ENCODE data around the gene MEX3D. TPM values are rescaled to one million over a fixed set of nuclear protein-coding genes. Genes with fewer than 3 reads are reported as not detected.

The MEX3D gene
- total RNA-seq, 1 experiment from 2014 or later, result 55.6 TPM

- POLR2A ChIA-PET (ENCODE audit: unreplicated experiment), result no interaction called here
- no peaks in the 10 kb centered on the region for H3K9me2 ChIP-seq (ENCODE audit: insufficient read depth)
- intact Hi-C loops (cut with micrococcal nuclease; ENCODE audit: unreplicated experiment), result no loop called here
- no peaks in the 10 kb centered on the region for H3F3A ChIP-seq (ENCODE audit: insufficient read depth, low read depth)
- H3K9me3 ChIP-seq (ENCODE audit: insufficient read depth, low read depth), result no peaks in the 10 kb centered on the region
- no peaks in the 10 kb centered on the region for H4K20me1 ChIP-seq (ENCODE audit: insufficient read depth)
- H2AFZ ChIP-seq, result no peak overlapping the region
- CTCF ChIA-PET, result no interaction called here
- H3K36me3 ChIP-seq (ENCODE audit: low read depth), result no peaks in the 10 kb centered on the region
- no peak overlapping the region for H3K4me3 ChIP-seq
- no TSS peak for BruUV-seq (replicated peaks)
- H3K4me2 ChIP-seq, result no peak overlapping the region
- TF ChIP-seq CTCF (conservative IDR thresholded peaks at IDR 0.05) (no peak), EZH2 (IDR thresholded peaks at IDR 0.05; ENCODE audit: low read depth) (no peak)
- H3K27me3 ChIP-seq (ENCODE audit: insufficient read depth, low read depth), result no peaks in the 10 kb centered on the region
- H3K4me1 ChIP-seq (replicated peaks; ENCODE audit: insufficient read depth), result no peaks in the 10 kb centered on the region
- DNase-seq, result no peak
- H3K79me2 ChIP-seq (ENCODE audit: low read depth), result no peaks in the 10 kb centered on the region
- H3K27ac ChIP-seq, result no peak overlapping the region
Observed at GRCh38 chr19:1615156-1615765, 47.1 kb upstream of the MEX3D start.

- Histone ChIP-seq H3K9me3 (ENCODE audit: insufficient read depth, low read depth) (no peaks in the 10 kb centered on the region), H3F3A (ENCODE audit: insufficient read depth, low read depth) (no peaks in the 10 kb centered on the region), H3K4me2 (no peak overlapping the region), H3K9me2 (ENCODE audit: insufficient read depth) (no peaks in the 10 kb centered on the region), H3K4me3 (no peak overlapping the region), H3K4me1 (replicated peaks; ENCODE audit: insufficient read depth) (peaks cover under 1% of the 10 kb centered on the region; the same call in 1 of the 2 replicates), H3K79me2 (ENCODE audit: low read depth) (no peaks in the 10 kb centered on the region), H3K36me3 (ENCODE audit: low read depth) (no peaks in the 10 kb centered on the region), H4K20me1 (ENCODE audit: insufficient read depth) (no peaks in the 10 kb centered on the region), H3K27ac (no peak overlapping the region), H3K27me3 (ENCODE audit: insufficient read depth, low read depth) (no peaks in the 10 kb centered on the region), H2AFZ (no peak overlapping the region)
- DNase-seq, result no peak
- TF ChIP-seq EZH2 (IDR thresholded peaks at IDR 0.05; ENCODE audit: low read depth), result no peak
- no peak for TF ChIP-seq CTCF (conservative IDR thresholded peaks at IDR 0.05)
- no TSS peak for BruUV-seq (replicated peaks)
- intact Hi-C loops (cut with micrococcal nuclease; ENCODE audit: unreplicated experiment), result no loop called here
- POLR2A ChIA-PET (ENCODE audit: unreplicated experiment), result no interaction called here
- CTCF ChIA-PET, result no interaction called here
Observed at GRCh38 chr19:1613808-1614570, 45.9 kb upstream of the MEX3D start.

- Histone ChIP-seq H3K4me1 (replicated peaks; ENCODE audit: insufficient read depth) (peaks cover 8% of the 10 kb centered on the region), H3K4me3 (no peak overlapping the region), H3K27me3 (ENCODE audit: insufficient read depth, low read depth) (no peaks in the 10 kb centered on the region), H3K4me2 (no peak overlapping the region), H3K79me2 (ENCODE audit: low read depth) (no peaks in the 10 kb centered on the region), H3K9me2 (ENCODE audit: insufficient read depth) (no peaks in the 10 kb centered on the region), H3K9me3 (ENCODE audit: insufficient read depth, low read depth) (no peaks in the 10 kb centered on the region), H4K20me1 (ENCODE audit: insufficient read depth) (no peaks in the 10 kb centered on the region), H3K27ac (no peak overlapping the region), H2AFZ (no peak overlapping the region), H3F3A (ENCODE audit: insufficient read depth, low read depth) (peaks cover 1% of the 10 kb centered on the region; the same call in 1 of the 2 replicates), H3K36me3 (ENCODE audit: low read depth) (no peaks in the 10 kb centered on the region)
- no peak for TF ChIP-seq CTCF (conservative IDR thresholded peaks at IDR 0.05)
- TF ChIP-seq EZH2 (IDR thresholded peaks at IDR 0.05; ENCODE audit: low read depth), result no peak
- no TSS peak for BruUV-seq (replicated peaks)
- DNase-seq, result no peak
- CTCF ChIA-PET, result no interaction called here
- POLR2A ChIA-PET (ENCODE audit: unreplicated experiment), result no interaction called here
- intact Hi-C loops (cut with micrococcal nuclease; ENCODE audit: unreplicated experiment), result no loop called here
Observed at GRCh38 chr19:1613146-1613545, 45.0 kb upstream of the MEX3D start.

All from PC-9 (cell line).